Heart left ventricle (tissue), 16 donors: Measurements from ENCODE around the gene KHDC1L. TPM values are rescaled to one million over a fixed set of nuclear protein-coding genes. Genes with fewer than 3 reads are reported as not detected.
"Not testable (repeated sequence)": the region's sequence is repeated elsewhere in the genome, so short reads cannot be mapped to it uniquely, and the experiment has no call there.

Experiments
- ATAC-seq, 4 donors: fragments of 200-7000 bp; cut with Tn5 transposase; one replicate each; pipeline ENCODE4 v1.9.1; 2020 to 2022; ENCODE audit warnings: moderate library complexity in 4 of 4, mild to moderate bottlenecking in 3 of 4, moderate number of reproducible peaks in 1 of 4
- DNase-seq, 5 donors: peaks; one replicate each; pipeline ENCODE4 v3.0.0-alpha.2; 2020
- H3K27ac ChIP-seq, 12 donors: fragments of 200-600 bp; sonication (generic) in 4 of 12; one replicate each; pipeline versions ENCODE4 v1.5.0 to v1.8.0; 2016 to 2022; ENCODE audit warnings: mild to moderate bottlenecking in 2 of 12
- H3K27me3 ChIP-seq, 9 donors: fragments of 200-600 bp; sonication (generic) in 2 of 9; one replicate each; pipeline versions ENCODE4 v1.5.1 to v1.8.0; 2016 to 2022; ENCODE audit warnings: mild to moderate bottlenecking in 3 of 9
- H3K36me3 ChIP-seq, 9 donors: fragments of 200-600 bp; sonication (generic) in 2 of 9; one replicate each; pipeline versions ENCODE4 v1.5.0 to v1.8.0; 2018 to 2022; ENCODE audit warnings: mild to moderate bottlenecking in 2 of 9
- H3K4me1 ChIP-seq, 12 donors: fragments of 200-600 bp; sonication (generic) in 4 of 12; one replicate each; pipeline versions ENCODE4 v1.5.0 to v1.8.0; 2016 to 2022; ENCODE audit warnings: mild to moderate bottlenecking in 3 of 12
- H3K4me3 ChIP-seq, 12 donors: fragments of 200-600 bp; sonication (generic) in 4 of 12; one replicate each; pipeline versions ENCODE4 v1.5.0 to v1.8.0; 2017 to 2022; ENCODE audit warnings: mild to moderate bottlenecking in 9 of 12, moderate library complexity in 4 of 12
- H3K9me3 ChIP-seq, 12 donors: fragments of 200-600 bp; sonication (generic) in 4 of 12; one replicate each; pipeline versions ENCODE4 v1.5.0 to v1.8.0; 2016 to 2022; ENCODE audit warnings: mild to moderate bottlenecking in 1 of 12
- POLR2A ChIP-seq, 2 donors: fragments of 450-650 bp; IDR thresholded peaks; one replicate each; pipeline ENCODE4 v1.6.1; 2017; ENCODE audit warnings: antibody characterized with exemption in 2 of 2, mild to moderate bottlenecking in 2 of 2, moderate library complexity in 2 of 2
- WGBS, 4 donors: extraction: QIAGEN DNeasy Blood & Tissue Kit in 2 of 4; methylation state at CpG; one replicate each; pipeline versions ENCODE4 v1.1.5 to v1.1.7; 2013 to 2018; 5-methylcytosine and 5-hydroxymethylcytosine counted together
- intact Hi-C, 10 donors: fragments of 100-400 bp; cut with DNase I; formaldehyde crosslinking; loops; one replicate each; pipeline versions ENCODE4 v1.11.1 to v1.14.2; 2022
- polyA plus RNA-seq, 2 donors: library from polyadenylated mRNA; stranded (reverse); fragments of 200-250 nt; gene quantifications; one replicate each; pipeline ENCODE4 v1.2.3, GENCODE V29; 2013
- total RNA-seq, 9 donors: library from RNA; depleted of rRNA in 2 of 9; stranded (reverse); fragments of >200 nt in 2 of 9; fragmentation: NEBNext Ultra II Directional in 3 of 9; extraction: Animal tissue kit (Norgen Biotek cat#: 25700) in 3 of 9; gene quantifications; one replicate each; pipeline versions ENCODE4 v1.1.0 to v1.2.4, GENCODE V29; 2016 to 2023
- TF ChIP-seq, protein P1 (sequence below), 12 donors: fragments of 200-600 bp; sonication (generic) in 4 of 12; IDR thresholded peaks; one replicate each; pipeline versions ENCODE4 v1.5.0 to v1.8.0; 2018 to 2022; ENCODE audit warnings: antibody characterized with exemption in 12 of 12, mild to moderate bottlenecking in 5 of 12
- donor health status: ischemic (EF 13 %, LVEDD 7.1; RV severe dilation, severe dysfunction).
- donor health status: healthy with polysubstance abuse.
- donor health status: DM: no; HTN: yes; CAD: no.
- donor health status: DM: no; HTN: no; CAD: no.
- donor health status: ischemic (EF 25% LVEDD 6.9; RV normal size, moderate dysfunction).
- donor health status: ischemic (EF 25% LVEDD 5.7; RV mildly dilated, moderate dysfunction).
- donor health status: healthy.
- donor health status: DM: yes; HTN: yes; CAD: no.
- donor health status: ischemic (EF 35%, LVEDD 5.7; RV mildly dilated, moderate dysfunction).
- donor health status: nonischemic (EF 11% LVEDD 7.7; RV severe dilation, severe dysfunction).
- donor health status: DM: yes; HTN: yes; CAD: no.
- donor health status: PGD.
- donor health status: ischemic (EF 29% LVEDD 5.4; RV normal size, mild dysfunction).
- donor health status: nonischemic (EF 23%, LVEDD 6.1; RV moderate dilation, normal function).

KHDC1L gene
- total and polyA plus RNA-seq, 11 donors: not detected

DNA sequence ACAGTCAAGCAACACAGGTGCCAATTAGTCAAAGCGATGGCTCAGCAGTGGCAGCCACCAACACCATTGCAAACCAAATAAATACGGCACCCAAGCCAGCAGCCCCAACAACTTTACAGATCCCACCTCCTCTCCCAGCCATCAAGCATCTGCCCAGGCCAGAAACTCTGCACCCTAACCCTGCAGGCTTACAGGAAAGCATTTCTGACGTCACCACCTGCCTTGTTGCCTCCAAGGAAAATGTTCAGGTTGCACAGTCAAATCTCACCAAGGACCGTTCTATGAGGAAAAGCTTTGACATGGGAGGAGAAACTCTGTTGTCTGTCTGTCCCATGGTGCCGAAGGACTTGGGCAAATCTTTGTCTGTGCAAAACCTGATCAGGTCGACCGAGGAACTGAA is 30.6 kb downstream of the KHDC1L start:
- no peaks in the 10 kb centered on the region for H3K36me3 ChIP-seq
- no peak for DNase-seq
- no peak for ATAC-seq
- TF ChIP-seq, protein P1, sequence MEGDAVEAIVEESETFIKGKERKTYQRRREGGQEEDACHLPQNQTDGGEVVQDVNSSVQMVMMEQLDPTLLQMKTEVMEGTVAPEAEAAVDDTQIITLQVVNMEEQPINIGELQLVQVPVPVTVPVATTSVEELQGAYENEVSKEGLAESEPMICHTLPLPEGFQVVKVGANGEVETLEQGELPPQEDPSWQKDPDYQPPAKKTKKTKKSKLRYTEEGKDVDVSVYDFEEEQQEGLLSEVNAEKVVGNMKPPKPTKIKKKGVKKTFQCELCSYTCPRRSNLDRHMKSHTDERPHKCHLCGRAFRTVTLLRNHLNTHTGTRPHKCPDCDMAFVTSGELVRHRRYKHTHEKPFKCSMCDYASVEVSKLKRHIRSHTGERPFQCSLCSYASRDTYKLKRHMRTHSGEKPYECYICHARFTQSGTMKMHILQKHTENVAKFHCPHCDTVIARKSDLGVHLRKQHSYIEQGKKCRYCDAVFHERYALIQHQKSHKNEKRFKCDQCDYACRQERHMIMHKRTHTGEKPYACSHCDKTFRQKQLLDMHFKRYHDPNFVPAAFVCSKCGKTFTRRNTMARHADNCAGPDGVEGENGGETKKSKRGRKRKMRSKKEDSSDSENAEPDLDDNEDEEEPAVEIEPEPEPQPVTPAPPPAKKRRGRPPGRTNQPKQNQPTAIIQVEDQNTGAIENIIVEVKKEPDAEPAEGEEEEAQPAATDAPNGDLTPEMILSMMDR (IDR thresholded peaks at IDR 0.05): no peak
- no peak for TF ChIP-seq POLR2A (IDR thresholded peaks at IDR 0.05)
- H3K27me3 ChIP-seq: no peaks in the 10 kb centered on the region
- H3K27ac ChIP-seq: no peak overlapping the region
- H3K4me1 ChIP-seq: no peaks in the 10 kb centered on the region
- intact Hi-C loops: no loop called here
- 87 to 96% (median 92%) methylated on average over 7 of the region's 7 CpGs for WGBS, 4 donors
- H3K4me3 ChIP-seq: no peak overlapping the region
- H3K9me3 ChIP-seq: no peaks in the 10 kb centered on the region

DNA sequence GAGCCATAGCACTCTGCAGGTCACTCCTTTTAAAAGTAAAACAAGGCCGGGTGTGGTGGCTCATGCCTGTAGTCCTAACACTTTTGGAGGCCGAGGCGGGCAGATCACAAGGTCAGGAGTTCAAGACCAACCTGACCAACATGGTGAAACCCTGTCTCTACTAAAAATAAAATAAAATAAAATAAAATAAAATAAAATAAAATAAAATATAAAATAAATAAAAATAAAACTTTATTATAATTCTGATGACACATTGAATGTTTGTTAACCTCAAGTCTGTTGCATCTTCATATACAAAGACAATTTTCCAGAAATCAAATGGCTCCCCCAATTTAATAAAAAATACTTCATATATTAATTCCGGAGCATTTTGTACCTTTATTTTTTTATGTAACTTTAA is 32.0 kb downstream of the KHDC1L start:
- H3K4me1 ChIP-seq, H3K27me3 ChIP-seq, ATAC-seq, H3K4me3 ChIP-seq, H3K9me3 ChIP-seq, DNase-seq, intact Hi-C loops, H3K36me3 ChIP-seq, H3K27ac ChIP-seq: not testable (repeated sequence)
- WGBS, 4 donors: 90 to 97% (median 94%) methylated on average over 4 of the region's 4 CpGs

DNA sequence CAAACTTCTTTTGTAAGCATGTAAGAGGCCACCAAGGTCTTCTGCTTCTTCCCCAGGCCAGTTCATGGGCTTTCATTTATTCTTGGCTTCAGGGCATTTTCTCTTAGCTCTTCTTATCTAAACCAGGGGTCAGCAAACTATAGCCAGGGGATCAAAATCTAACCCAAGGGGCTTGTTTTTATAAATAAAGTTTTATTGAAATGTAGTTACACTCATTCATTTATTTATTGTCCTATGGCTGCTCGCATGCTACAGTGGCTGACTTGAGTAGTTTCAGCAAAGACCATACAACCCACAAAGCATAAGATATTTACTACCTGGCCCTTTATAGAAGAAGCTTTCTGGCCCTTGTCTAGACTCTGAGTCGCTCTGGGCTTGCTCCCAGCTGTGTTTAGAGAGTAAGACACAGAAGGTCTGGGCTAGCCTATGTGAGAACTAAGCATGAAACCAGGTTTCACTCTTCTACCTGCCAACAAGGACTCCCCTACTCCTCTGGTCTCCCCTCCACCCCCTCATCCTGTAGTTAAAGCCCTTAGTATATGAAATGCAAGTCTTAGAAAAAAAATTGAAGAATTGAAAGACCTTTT is 43.2 kb downstream of the KHDC1L start:
- intact Hi-C loops: loop anchor here in 7 of 10 donors (5.0 kb wide), 1 partner anchor 770 kb away; no protein-coding TSS in a partner anchor
- WGBS, 4 donors: 73 to 82% (median 76%) methylated on average over 2 of the region's 2 CpGs
- H3K27me3 ChIP-seq: peaks cover 0 to 7% (median 3%) of the 10 kb centered on the region in 9 donors
- DNase-seq (no peak), ATAC-seq (no peak)
- no peaks in the 10 kb centered on the region for H3K9me3 ChIP-seq
- H3K4me3 ChIP-seq: no peak overlapping the region
- H3K36me3 ChIP-seq: no peaks in the 10 kb centered on the region
- no peak overlapping the region for H3K27ac ChIP-seq
- H3K4me1 ChIP-seq: peaks cover 0 to 5% (median 0%) of the 10 kb centered on the region in 12 donors
- TF ChIP-seq, protein P1 (IDR thresholded peaks at IDR 0.05): no peak
- no peak for TF ChIP-seq POLR2A (IDR thresholded peaks at IDR 0.05)

DNA sequence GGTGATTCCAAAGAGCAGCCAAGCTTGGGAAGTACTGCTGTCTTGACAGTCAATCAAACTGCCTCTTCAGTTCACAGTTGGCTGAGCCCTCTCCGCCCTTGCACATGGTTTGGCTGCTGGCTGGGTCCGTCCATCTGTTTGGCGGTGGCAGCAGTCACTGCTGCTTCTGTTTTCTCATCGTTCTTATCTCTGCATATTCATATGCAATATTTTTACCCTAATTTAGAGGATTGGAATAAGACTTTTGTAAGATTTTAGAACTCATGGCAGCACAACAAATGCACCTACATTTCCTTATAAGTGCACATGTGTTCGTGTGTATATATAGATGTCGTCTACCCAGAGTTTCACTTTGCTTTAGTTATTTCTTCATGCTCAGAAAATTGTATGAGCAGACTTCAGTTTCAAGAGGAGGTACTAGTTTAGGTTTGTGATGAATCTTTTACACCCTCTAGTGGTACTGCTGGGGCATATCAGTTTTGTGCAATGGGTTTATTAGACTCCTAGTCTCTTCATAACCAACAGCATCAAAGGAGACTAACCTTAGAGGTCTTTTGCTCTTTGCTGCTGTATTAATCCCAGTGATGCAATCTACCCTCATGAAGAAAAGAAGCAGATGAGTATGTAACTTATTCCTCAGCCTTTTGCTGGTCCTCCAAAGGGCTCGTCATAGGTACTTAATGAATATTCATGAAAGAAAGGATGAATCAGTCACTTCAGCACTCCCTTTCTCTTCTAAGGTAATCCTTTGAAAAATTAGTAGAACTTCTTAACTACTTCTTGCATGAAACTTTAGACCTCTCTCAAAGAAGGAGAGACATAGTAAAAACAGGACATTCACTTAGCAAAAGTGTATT is 44.3 kb downstream of the KHDC1L start:
- ATAC-seq (peak in 3 of 4 donors; percentile 75 to 86 (median 84)), DNase-seq (no peak)
- Histone ChIP-seq H3K27ac (no peak overlapping the region), H3K9me3 (no peaks in the 10 kb centered on the region), H3K36me3 (no peaks in the 10 kb centered on the region), H3K4me1 (peaks cover 0 to 5% (median 0%) of the 10 kb centered on the region in 12 donors), H3K4me3 (peak overlapping the region in 8 of 12 donors; percentile 4 to 49 (median 26)), H3K27me3 (peaks cover 0 to 11% (median 3%) of the 10 kb centered on the region in 9 donors)
- TF ChIP-seq POLR2A (IDR thresholded peaks at IDR 0.05): no peak
- TF ChIP-seq, protein P1 (IDR thresholded peaks at IDR 0.05): peak; percentile 56 to 83 (median 68)
- intact Hi-C loops: loop anchor here (2.0 to 5.0 kb wide), 2 partner anchors 768 to 769 kb away; no protein-coding TSS in a partner anchor
- 13 to 20% (median 16%) methylated on average over 7 of the region's 7 CpGs for WGBS, 4 donors
